ENCODE data around the gene ATP6V0C.

- no peak for TF ChIP-seq CTCF (conservative IDR thresholded peaks at IDR 0.05; ENCODE audit: low read length)
- no peak for TF ChIP-seq EZH2phosphoT487 (IDR thresholded peaks at IDR 0.05; ENCODE audit: borderline replicate concordance)
These were observed 32.8 kb upstream of the ATP6V0C start for GRCh38 chr16:2480948-2481347.
